HuH-7 (cell line): Measurements from ENCODE around the gene RNF166.
A peak's percentile ranks its signal among the peaks of the same experiment; 100 is the strongest.

Source experiments
- DNase-seq: peaks from one replicate; pipeline ENCODE4 v3.0.0; 2011; ENCODE audit warnings: low spot score

RNF166 gene

DNA sequence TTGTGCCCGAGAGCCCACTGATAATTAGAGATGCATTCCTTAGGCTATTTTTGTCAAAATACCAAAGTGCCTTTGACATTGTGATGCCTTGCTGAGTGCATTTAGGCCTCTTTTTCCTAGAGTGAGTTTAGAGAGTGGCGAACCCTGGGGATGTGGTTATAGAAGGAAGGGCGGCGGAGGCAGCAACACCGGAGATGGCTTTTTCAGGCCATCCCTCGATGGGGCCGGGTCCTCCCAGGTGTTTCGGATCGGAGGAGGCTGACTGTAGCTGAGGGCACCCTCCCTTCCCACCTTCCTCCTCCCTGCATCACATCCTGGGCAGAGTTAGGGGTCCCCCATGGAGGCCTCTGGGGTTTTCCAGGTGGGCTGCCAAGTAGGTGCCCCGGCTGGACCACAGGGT, 13.3 kb downstream of the RNF166 start:
- no peak for DNase-seq

DNA sequence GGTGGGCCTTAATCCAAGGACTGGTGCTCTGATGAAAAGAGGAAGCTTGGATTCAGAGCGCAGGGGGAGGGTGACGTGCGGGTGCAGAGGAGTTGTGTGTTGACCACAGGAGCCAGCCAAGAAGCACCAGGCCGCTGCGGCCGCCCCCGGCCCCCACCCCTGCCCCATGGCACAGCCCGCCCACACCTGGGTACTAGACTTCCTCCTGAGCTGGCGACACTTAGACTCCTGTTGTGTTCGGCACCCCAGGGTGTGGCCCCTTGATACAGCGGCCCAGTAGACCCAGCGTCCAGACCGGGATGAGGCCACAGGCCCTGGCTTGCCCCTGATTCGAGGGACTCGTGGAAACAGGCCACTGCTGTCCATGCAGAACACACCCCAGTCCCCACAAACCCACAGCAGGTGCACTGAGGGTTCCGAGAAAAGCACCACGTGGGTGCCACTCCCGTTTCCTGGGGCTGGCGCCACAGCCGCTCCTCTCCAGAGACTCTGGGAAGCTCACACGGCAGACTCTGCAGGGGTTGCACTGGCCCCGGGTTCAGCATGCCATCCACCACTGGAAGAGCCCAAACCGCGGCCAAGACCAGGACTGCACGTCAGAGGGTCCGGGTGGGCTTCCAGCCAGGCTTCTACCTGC, 14.2 kb downstream of the RNF166 start:
- DNase-seq = no peak

- no peak for DNase-seq
These were observed 14.9 kb downstream of the RNF166 start for GRCh38 chr16:88691129-88691813.

GRCh38 chr16:88690341-88691128, 15.7 kb downstream of the RNF166 start:
- DNase-seq = no peak

GRCh38 chr16:88688013-88688778, 18.0 kb downstream of the RNF166 start:
- DNase-seq = peak; percentile 67

DNA sequence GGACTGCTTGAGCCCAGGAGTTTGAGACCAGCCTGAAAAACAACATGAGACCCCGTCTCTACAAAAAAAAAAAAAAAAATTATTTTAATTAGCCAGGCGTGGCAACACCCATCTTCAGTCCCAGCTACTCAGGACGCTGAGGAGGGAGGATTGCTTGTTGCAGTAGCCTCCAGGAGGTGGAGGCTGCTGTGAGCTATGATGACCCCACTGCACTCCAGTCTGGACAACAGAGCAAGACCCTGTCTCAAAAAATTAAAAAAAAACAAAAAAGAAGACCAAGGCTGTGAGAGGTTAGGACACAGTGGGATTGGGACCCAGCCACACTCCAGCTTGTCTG, 18.6 kb downstream of the RNF166 start:
- DNase-seq = no peak

- DNase-seq = no peak
These were observed 19.0 kb downstream of the RNF166 start for GRCh38 chr16:88687254-88687576.

- peak; percentile 99 for DNase-seq
These were observed 19.6 kb downstream of the RNF166 start, which contains the start of gene SNAI3 for GRCh38 chr16:88686439-88687253. Gene SNAI3 (minus strand): TSS chr16:88686507. CDS start chr16:88686406, 101 bp downstream.

DNA sequence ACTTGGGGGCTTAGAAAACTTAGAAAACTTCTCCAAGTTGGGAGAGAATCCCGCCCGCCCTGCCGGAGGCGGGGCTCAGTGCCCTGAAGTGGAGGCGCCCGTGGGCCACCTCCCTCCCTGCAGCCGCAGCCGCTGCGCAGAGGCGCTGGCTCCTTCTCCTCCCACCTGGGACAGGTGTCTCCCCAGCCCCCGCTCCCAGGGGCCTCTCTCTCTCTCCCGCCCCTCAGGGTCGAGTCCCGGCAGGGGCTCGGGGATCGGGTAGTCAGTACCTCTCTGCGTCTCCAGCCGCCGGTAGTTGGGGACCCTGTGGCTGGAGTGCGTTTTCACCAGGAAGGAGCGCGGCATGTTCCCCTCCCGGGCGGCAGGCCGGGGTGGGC, 20.2 kb downstream of the RNF166 start:
- no peak for DNase-seq

DNA sequence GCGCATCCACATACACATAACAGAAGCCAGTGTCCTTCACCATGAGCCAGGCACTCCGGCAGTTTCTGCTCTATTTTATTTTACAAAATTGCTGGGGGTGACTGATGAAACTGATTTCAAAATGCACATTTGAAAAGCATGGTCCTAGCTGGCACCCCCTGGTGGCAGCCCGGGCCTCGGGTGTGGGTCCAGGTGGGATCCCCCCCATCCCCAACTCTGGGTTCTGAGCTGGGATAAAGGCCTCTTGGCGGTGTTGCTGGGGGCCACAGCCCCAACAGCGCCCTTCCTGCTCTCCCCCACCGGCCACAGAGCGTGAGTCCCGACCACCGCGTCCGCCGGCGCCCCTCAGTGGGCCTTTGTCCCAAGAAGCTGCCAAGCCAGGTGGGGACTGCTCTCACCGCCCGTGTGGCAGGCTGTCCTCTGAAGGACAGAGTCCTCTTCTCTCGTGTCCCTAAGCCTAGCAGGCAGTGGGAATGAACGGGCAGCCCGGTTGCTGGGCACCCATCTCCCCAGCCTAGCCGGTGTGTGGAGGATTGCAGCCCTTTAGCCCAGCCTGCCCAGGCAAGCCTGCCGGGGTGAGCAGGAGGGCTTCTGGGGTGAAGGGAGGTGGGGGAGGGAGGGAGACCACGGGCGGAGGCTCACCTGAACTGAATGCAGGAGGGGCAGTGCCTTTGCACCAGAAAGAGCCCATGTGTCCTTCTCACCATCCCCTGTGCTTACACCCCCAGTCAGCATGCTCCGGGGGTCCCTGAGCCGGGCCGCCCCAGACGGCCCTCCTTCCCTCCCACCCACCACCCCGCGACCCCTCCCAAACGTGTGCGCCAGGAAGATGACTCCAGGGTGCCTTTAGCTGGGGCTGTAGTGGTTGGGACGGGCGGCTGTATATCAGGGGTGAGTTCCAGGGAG, 20.8 kb downstream of the RNF166 start:
- DNase-seq = peak; percentile 87

DNA sequence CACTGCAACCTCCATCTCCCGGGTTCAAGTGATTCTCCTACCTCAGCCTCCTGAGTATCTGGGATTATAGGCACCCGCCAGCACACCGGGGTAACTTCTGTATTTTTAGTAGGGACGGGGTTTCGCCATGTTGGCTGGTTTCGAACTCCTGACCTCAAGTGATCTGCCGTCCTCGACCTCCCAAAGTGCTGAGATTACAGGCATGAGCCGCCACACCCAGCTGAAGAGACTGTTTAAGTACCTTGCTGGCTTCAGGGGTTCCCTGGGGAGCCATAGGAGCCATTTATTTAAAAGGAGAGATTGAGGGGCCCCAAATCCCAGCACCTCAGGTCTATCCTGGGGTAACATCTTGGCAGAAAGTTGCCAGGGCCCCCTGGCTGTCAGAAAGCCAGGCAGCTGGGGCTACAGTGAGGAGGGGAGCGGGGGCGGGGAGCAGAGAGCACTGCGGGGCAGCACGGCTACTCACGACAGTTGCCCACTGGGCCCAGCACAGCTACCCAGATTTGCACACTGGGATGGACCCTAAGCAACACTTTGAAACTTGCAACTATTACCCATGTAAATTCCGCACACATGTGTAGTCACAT, 21.5 kb downstream of the RNF166 start:
- no peak for DNase-seq

GRCh38 chr16:88681709-88682451, 24.3 kb downstream of the RNF166 start:
- DNase-seq = no peak

DNA sequence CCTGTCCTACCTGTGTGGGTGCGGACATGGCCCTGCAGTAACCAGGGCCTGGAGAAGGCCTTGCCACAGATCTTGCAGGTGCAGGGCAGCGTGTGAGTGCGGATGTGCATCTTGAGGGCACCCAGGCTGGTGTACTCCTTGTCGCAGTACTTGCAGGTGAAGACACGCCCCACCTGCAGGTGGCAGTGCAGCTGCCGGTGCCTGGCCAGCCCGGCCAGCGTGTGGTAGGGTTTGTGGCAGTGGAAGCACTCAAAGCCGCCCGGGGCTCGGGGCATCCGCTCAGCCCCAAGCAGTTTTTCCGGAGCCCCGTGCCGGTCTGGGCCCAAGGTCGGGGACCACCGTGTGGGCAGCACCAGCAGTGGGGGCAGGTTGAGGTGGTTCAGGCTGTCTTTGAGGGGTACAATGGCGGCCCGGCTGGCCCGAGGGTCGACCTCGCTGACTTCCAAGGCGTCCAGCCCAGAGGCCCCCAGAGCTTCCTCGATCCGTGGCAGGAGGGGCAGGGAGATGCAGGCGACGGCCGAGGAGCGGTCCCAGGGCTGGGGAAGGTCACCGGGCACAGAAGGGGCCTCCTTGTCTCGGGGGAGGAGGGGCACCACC, 25.0 kb downstream of the RNF166 start:
- DNase-seq = peak; percentile 95

DNA sequence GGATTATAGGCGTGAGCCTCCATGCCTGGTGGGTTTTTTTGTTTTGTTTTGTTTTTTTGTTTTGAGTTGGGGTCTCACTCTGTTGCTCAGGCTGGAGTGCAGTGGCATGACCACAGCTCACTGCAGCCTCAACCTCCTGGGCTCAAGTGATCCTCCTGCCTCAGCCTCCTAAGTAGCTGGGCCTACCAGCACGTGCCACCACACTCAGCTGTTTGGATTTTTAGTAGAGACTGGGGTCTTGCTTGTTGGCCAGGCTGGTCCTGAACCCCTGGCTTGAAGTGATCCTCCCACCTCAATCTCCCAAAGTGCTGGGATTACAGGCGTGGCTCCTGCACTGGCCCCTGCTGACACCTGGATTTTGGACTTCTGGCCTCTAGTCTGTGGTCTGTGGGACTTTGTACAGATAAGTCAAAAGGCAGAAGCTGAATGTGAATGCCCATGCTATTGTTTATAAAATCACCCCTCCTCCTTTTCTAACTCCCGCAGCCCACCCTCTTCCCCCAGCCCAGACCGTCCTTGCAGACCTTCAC, 25.6 kb downstream of the RNF166 start:
- no peak for DNase-seq

GRCh38 chr16:88678224-88678979, 27.8 kb downstream of the RNF166 start:
- DNase-seq = no peak

DNA sequence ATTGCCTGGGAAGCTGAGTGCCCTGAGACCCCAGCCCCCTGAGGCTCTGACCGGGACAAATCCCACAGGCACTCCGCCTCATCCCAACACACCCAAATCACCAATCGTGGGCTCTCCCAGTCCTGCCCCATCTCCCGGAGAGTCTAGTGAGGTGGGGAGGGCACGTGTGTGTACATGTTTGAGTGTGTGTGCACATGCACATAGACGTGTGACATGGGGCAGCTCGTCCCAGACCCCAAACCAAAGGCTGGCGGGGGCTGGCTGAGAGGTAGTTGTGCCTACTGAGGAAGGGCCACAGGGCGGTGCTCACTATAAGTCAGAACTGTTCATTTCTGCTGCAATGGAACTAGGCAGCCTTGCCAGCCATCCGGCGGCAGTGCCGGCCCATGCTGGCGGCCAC, 28.5 kb downstream of the RNF166 start:
- DNase-seq = no peak

GRCh38 chr16:88676502-88677242, 29.5 kb downstream of the RNF166 start:
- DNase-seq = no peak
